HUES64 (cell line): ENCODE measurements around the gene BCAS3.
"Not testable (repeated sequence)": the region's sequence is repeated elsewhere in the genome, so short reads cannot be mapped to it uniquely, and the experiment has no call there.

Experiments
- H3K27ac ChIP-seq: 2 replicates; pipeline ENCODE4 v1.7.0; 2013; ENCODE audit warnings: low read depth, low read length, inconsistent platforms
- H3K27me3 ChIP-seq: 2 replicates; pipeline ENCODE4 v1.6.1; 2013; ENCODE audit warnings: mild to moderate bottlenecking, low read length; ENCODE audit not compliant: insufficient read depth
- H3K36me3 ChIP-seq: 2 replicates; pipeline ENCODE4 v1.6.1; 2013; ENCODE audit warnings: mild to moderate bottlenecking, low read length; ENCODE audit not compliant: insufficient read depth
- H3K4me1 ChIP-seq: 2 replicates; pipeline ENCODE4 v1.6.1; 2013; ENCODE audit warnings: mild to moderate bottlenecking, low read length, moderate library complexity; ENCODE audit not compliant: insufficient read depth
- H3K4me3 ChIP-seq: 2 replicates; pipeline ENCODE4 v1.5.1; 2013; ENCODE audit warnings: mild to moderate bottlenecking, low read length, moderate library complexity
- H3K9ac ChIP-seq: 2 replicates; pipeline ENCODE4 v1.6.1; 2013; ENCODE audit warnings: mild to moderate bottlenecking, low read depth, low read length
- H3K9me3 ChIP-seq: 2 replicates; pipeline ENCODE4 v1.6.1; 2013; ENCODE audit warnings: low read depth, low read length; ENCODE audit not compliant: insufficient read depth
- WGBS: fragments of 150-250, 120-280 bp; methylation state at CpG from one replicate; pipeline ENCODE4 v1.1.7; 2013; ENCODE audit warnings: missing lambda C conversion rate; 5-methylcytosine and 5-hydroxymethylcytosine counted together

The BCAS3 gene

GRCh38 chr17:61144137-61144536 is 466.5 kb downstream of the BCAS3 start:
- Histone ChIP-seq H3K9me3 (no peaks in the 10 kb centered on the region), H3K36me3 (no peaks in the 10 kb centered on the region), H3K27me3 (no peaks in the 10 kb centered on the region), H3K9ac (no peak overlapping the region), H3K4me3 (no peak overlapping the region), H3K4me1 (peaks cover 9% of the 10 kb centered on the region), H3K27ac (no peak overlapping the region)
- WGBS: 100% methylated on average over 2 of the region's 2 CpGs

- H3K27me3 ChIP-seq: no peaks in the 10 kb centered on the region
- H3K4me3 ChIP-seq: no peak overlapping the region
- peaks cover 13% of the 10 kb centered on the region for H3K4me1 ChIP-seq
- H3K27ac ChIP-seq: no peak overlapping the region
- H3K36me3 ChIP-seq: no peaks in the 10 kb centered on the region
- 91% methylated on average over 10 of the region's 11 CpGs for WGBS
- H3K9me3 ChIP-seq: no peaks in the 10 kb centered on the region
- no peak overlapping the region for H3K9ac ChIP-seq
Measured at GRCh38 chr17:61144617-61145564, 467.2 kb downstream of the BCAS3 start.

GRCh38 chr17:61146833-61147232 is 469.2 kb downstream of the BCAS3 start:
- WGBS: 95% methylated on average over 8 of the region's 8 CpGs
- not testable (repeated sequence) for H3K4me3 ChIP-seq, H3K27ac ChIP-seq, H3K27me3 ChIP-seq, H3K9ac ChIP-seq, H3K9me3 ChIP-seq, H3K36me3 ChIP-seq
- H3K4me1 ChIP-seq: peaks cover 15% of the 10 kb centered on the region

- Histone ChIP-seq H3K4me1 (peaks cover 26% of the 10 kb centered on the region), H3K27me3 (no peaks in the 10 kb centered on the region), H3K36me3 (no peaks in the 10 kb centered on the region), H3K9ac (no peak overlapping the region), H3K9me3 (no peaks in the 10 kb centered on the region), H3K27ac (no peak overlapping the region), H3K4me3 (no peak overlapping the region)
- WGBS: 92% methylated on average over 5 of the region's 6 CpGs
Measured at GRCh38 chr17:61149106-61149825, 471.6 kb downstream of the BCAS3 start.

- 92% methylated on average over 2 of the region's 2 CpGs for WGBS
- Histone ChIP-seq H3K27me3 (no peaks in the 10 kb centered on the region), H3K27ac (no peak overlapping the region), H3K4me3 (no peak overlapping the region), H3K36me3 (no peaks in the 10 kb centered on the region), H3K4me1 (peaks cover 25% of the 10 kb centered on the region), H3K9me3 (no peaks in the 10 kb centered on the region), H3K9ac (no peak overlapping the region)
Measured at GRCh38 chr17:61149862-61150362, 472.3 kb downstream of the BCAS3 start.

- Histone ChIP-seq H3K27me3 (no peaks in the 10 kb centered on the region), H3K4me3 (no peak overlapping the region), H3K9ac (no peak overlapping the region), H3K9me3 (no peaks in the 10 kb centered on the region), H3K27ac (no peak overlapping the region), H3K4me1 (peaks cover 24% of the 10 kb centered on the region), H3K36me3 (no peaks in the 10 kb centered on the region)
- WGBS: 93% methylated on average over 2 of the region's 3 CpGs
Measured at GRCh38 chr17:61150686-61151299, 473.1 kb downstream of the BCAS3 start.

- no peaks in the 10 kb centered on the region for H3K36me3 ChIP-seq
- no peak overlapping the region for H3K4me3 ChIP-seq
- peaks cover 43% of the 10 kb centered on the region for H3K4me1 ChIP-seq
- WGBS: 81% methylated on average over 1 of the region's 1 CpG
- no peaks in the 10 kb centered on the region for H3K9me3 ChIP-seq
- no peak overlapping the region for H3K9ac ChIP-seq
- no peaks in the 10 kb centered on the region for H3K27me3 ChIP-seq
- no peak overlapping the region for H3K27ac ChIP-seq
Measured at GRCh38 chr17:61152898-61153297, 475.2 kb downstream of the BCAS3 start.

- Histone ChIP-seq H3K4me1 (peaks cover 66% of the 10 kb centered on the region), H3K9me3 (no peaks in the 10 kb centered on the region), H3K27ac (no peak overlapping the region), H3K27me3 (no peaks in the 10 kb centered on the region), H3K9ac (no peak overlapping the region), H3K36me3 (no peaks in the 10 kb centered on the region), H3K4me3 (no peak overlapping the region)
- 72% methylated on average over 4 of the region's 4 CpGs for WGBS
Measured at GRCh38 chr17:61155590-61156237, 478.1 kb downstream of the BCAS3 start.

- 83% methylated on average over 6 of the region's 7 CpGs for WGBS
- H3K36me3 ChIP-seq: no peaks in the 10 kb centered on the region
- H3K4me3 ChIP-seq: no peak overlapping the region
- no peak overlapping the region for H3K9ac ChIP-seq
- no peak overlapping the region for H3K27ac ChIP-seq
- H3K9me3 ChIP-seq: no peaks in the 10 kb centered on the region
- no peaks in the 10 kb centered on the region for H3K27me3 ChIP-seq
- peaks cover 82% of the 10 kb centered on the region for H3K4me1 ChIP-seq
Measured at GRCh38 chr17:61157246-61157886, 479.7 kb downstream of the BCAS3 start.

- no peaks in the 10 kb centered on the region for H3K27me3 ChIP-seq
- H3K4me1 ChIP-seq: peaks cover 80% of the 10 kb centered on the region
- 85% methylated on average over 3 of the region's 3 CpGs for WGBS
- no peak overlapping the region for H3K27ac ChIP-seq
- no peaks in the 10 kb centered on the region for H3K9me3 ChIP-seq
- H3K9ac ChIP-seq: no peak overlapping the region
- H3K36me3 ChIP-seq: no peaks in the 10 kb centered on the region
- H3K4me3 ChIP-seq: no peak overlapping the region
Measured at GRCh38 chr17:61158376-61158775, 480.7 kb downstream of the BCAS3 start.
